HT1080 (cell line): ENCODE data around the gene PSMD1. TPM values are rescaled to one million over a fixed set of nuclear protein-coding genes. Genes with fewer than 3 reads are reported as not detected.
A peak's percentile ranks its signal among the peaks of the same experiment; 100 is the strongest.

Experiments used
- DNase-seq: peaks from one replicate; pipeline ENCODE4 v3.0.0-alpha.2; 2015; ENCODE audit warnings: low read depth
- total RNA-seq: library from RNA; depleted of rRNA; stranded (reverse); fragments of >200 nt; shearing (Covaris generic); gene quantifications from 2 replicates; pipeline ENCODE4 v1.2.3, GENCODE V29; 2014

The PSMD1 gene
- total RNA-seq, 1 experiment from 2014 or later: 150 TPM

- DNase-seq: no peak
Measured at GRCh38 chr2:231034291-231034882, 22.3 kb upstream of the PSMD1 start.

- no peak for DNase-seq
Measured at GRCh38 chr2:231036131-231036530, 20.5 kb upstream of the PSMD1 start.

- no peak for DNase-seq
Measured at GRCh38 chr2:231036578-231037106, 20.0 kb upstream of the PSMD1 start.

- no peak for DNase-seq
Measured at GRCh38 chr2:231037202-231037730, 19.4 kb upstream of the PSMD1 start, which contains the start of gene C2orf72. Gene C2orf72 (plus strand): TSS chr2:231037523. CDS start chr2:231037566, 43 bp downstream.

- no peak for DNase-seq
Measured at GRCh38 chr2:231037731-231038482, 18.8 kb upstream of the PSMD1 start.

- no peak for DNase-seq
Measured at GRCh38 chr2:231038483-231039293, 18.0 kb upstream of the PSMD1 start.

GRCh38 chr2:231039294-231039664 is 17.4 kb upstream of the PSMD1 start:
- DNase-seq: no peak

GRCh38 chr2:231039821-231040364 is 16.8 kb upstream of the PSMD1 start:
- no peak for DNase-seq

GRCh38 chr2:231041061-231041689 is 15.5 kb upstream of the PSMD1 start:
- peak; percentile 38 for DNase-seq

GRCh38 chr2:231043796-231044195 is 12.9 kb upstream of the PSMD1 start:
- no peak for DNase-seq

GRCh38 chr2:231046916-231047273 is 9.8 kb upstream of the PSMD1 start:
- DNase-seq: no peak

GRCh38 chr2:231047274-231047922 is 9.3 kb upstream of the PSMD1 start:
- DNase-seq: no peak

- DNase-seq: no peak
Measured at GRCh38 chr2:231047923-231048915, 8.4 kb upstream of the PSMD1 start.

GRCh38 chr2:231049286-231050017 is 7.2 kb upstream of the PSMD1 start:
- DNase-seq: no peak

- no peak for DNase-seq
Measured at GRCh38 chr2:231050018-231050901, 6.4 kb upstream of the PSMD1 start.

- no peak for DNase-seq
Measured at GRCh38 chr2:231051116-231051515, 5.6 kb upstream of the PSMD1 start.
